Measurements from ENCODE around the gene MAP2K5. TPM values are rescaled to one million over a fixed set of nuclear protein-coding genes. Genes with fewer than 3 reads are reported as not detected.

Gene MAP2K5
- total and polyA plus RNA-seq, 2 experiments from 2014 or later, result 12.4 to 13.7 TPM

- Histone ChIP-seq H3K4me1 (ENCODE audit: insufficient read depth) (no peaks in the 10 kb centered on the region), H3K79me2 (no peaks in the 10 kb centered on the region), H4K20me1 (ENCODE audit: insufficient read depth, poor library complexity, severe bottlenecking) (no peaks in the 10 kb centered on the region), H3K27me3 (no peaks in the 10 kb centered on the region), H3K27ac (no peak overlapping the region), H3K9me3 (ENCODE audit: low read depth) (no peaks in the 10 kb centered on the region), H3K4me2 (no peak overlapping the region), H3K9me2 (replicated peaks; ENCODE audit: insufficient read depth) (no peaks in the 10 kb centered on the region), H3K4me3 (no peak overlapping the region), H2AFZ (no peak overlapping the region), H3K36me3 (replicated peaks; ENCODE audit: insufficient read depth, low read depth) (no peaks in the 10 kb centered on the region)
- no peak for DNase-seq (ENCODE audit: low spot score)
- 89% methylated on average over 5 of the region's 5 CpGs for WGBS (ENCODE audit: low lambda C conversion rate, missing lambda C conversion rate)
- TF ChIP-seq EZH2phosphoT487 (IDR thresholded peaks at IDR 0.05; ENCODE audit: low read depth, severe bottlenecking, unreplicated experiment), result no peak
- no peak for TF ChIP-seq EZH2 (IDR thresholded peaks at IDR 0.05; ENCODE audit: borderline replicate concordance)
- TF ChIP-seq CTCF (IDR thresholded peaks at IDR 0.05; ENCODE audit: poor library complexity), result no peak
Measured at GRCh38 chr15:67809441-67809840, 266.9 kb downstream of the MAP2K5 start.

GRCh38 chr15:67809866-67810265 is 267.4 kb downstream of the MAP2K5 start:
- 94% methylated on average over 6 of the region's 6 CpGs for WGBS (ENCODE audit: low lambda C conversion rate, missing lambda C conversion rate)
- Histone ChIP-seq H3K4me2 (no peak overlapping the region), H3K27ac (no peak overlapping the region), H3K9me2 (replicated peaks; ENCODE audit: insufficient read depth) (no peaks in the 10 kb centered on the region), H3K4me3 (no peak overlapping the region), H3K27me3 (no peaks in the 10 kb centered on the region), H3K36me3 (replicated peaks; ENCODE audit: insufficient read depth, low read depth) (no peaks in the 10 kb centered on the region), H3K9me3 (ENCODE audit: low read depth) (no peaks in the 10 kb centered on the region), H3K79me2 (no peaks in the 10 kb centered on the region), H2AFZ (no peak overlapping the region), H4K20me1 (ENCODE audit: insufficient read depth, poor library complexity, severe bottlenecking) (no peaks in the 10 kb centered on the region), H3K4me1 (ENCODE audit: insufficient read depth) (no peaks in the 10 kb centered on the region)
- no peak for DNase-seq (ENCODE audit: low spot score)
- TF ChIP-seq EZH2phosphoT487 (IDR thresholded peaks at IDR 0.05; ENCODE audit: low read depth, severe bottlenecking, unreplicated experiment) (no peak), EZH2 (IDR thresholded peaks at IDR 0.05; ENCODE audit: borderline replicate concordance) (no peak), CTCF (IDR thresholded peaks at IDR 0.05; ENCODE audit: poor library complexity) (no peak)

GRCh38 chr15:67812241-67812644 is 269.7 kb downstream of the MAP2K5 start:
- Histone ChIP-seq H3K79me2 (no peaks in the 10 kb centered on the region), H3K9me2 (replicated peaks; ENCODE audit: insufficient read depth) (no peaks in the 10 kb centered on the region), H3K9me3 (ENCODE audit: low read depth) (no peaks in the 10 kb centered on the region), H3K27me3 (peaks cover 4% of the 10 kb centered on the region), H3K36me3 (replicated peaks; ENCODE audit: insufficient read depth, low read depth) (no peaks in the 10 kb centered on the region), H4K20me1 (ENCODE audit: insufficient read depth, poor library complexity, severe bottlenecking) (no peaks in the 10 kb centered on the region), H3K4me2 (no peak overlapping the region), H2AFZ (no peak overlapping the region), H3K4me1 (ENCODE audit: insufficient read depth) (no peaks in the 10 kb centered on the region), H3K4me3 (no peak overlapping the region), H3K27ac (no peak overlapping the region)
- no peak for DNase-seq (ENCODE audit: low spot score)
- no peak for TF ChIP-seq CTCF (IDR thresholded peaks at IDR 0.05; ENCODE audit: poor library complexity)
- no peak for TF ChIP-seq EZH2 (IDR thresholded peaks at IDR 0.05; ENCODE audit: borderline replicate concordance)
- TF ChIP-seq EZH2phosphoT487 (IDR thresholded peaks at IDR 0.05; ENCODE audit: low read depth, severe bottlenecking, unreplicated experiment), result no peak
- WGBS (ENCODE audit: low lambda C conversion rate, missing lambda C conversion rate), result 84% methylated on average over 11 of the region's 11 CpGs
